MM.1S (cell line): Measurements from ENCODE around the gene ADGRD1.

Source experiments
- CTCF ChIP-seq: fragments of 300-600 bp; sonication (generic); IDR thresholded peaks from 2 replicates; pipeline ENCODE4 v1.5.1; 2016; ENCODE audit warnings: antibody characterized with exemption, low read length, mixed read lengths
- EZH2 ChIP-seq: fragments of 300-600 bp; sonication (generic); optimal IDR thresholded peaks from 2 replicates; pipeline ENCODE3; 2017; ENCODE audit warnings: low read depth, mild to moderate bottlenecking, antibody characterized with exemption, low read length, mixed read lengths

- TF ChIP-seq CTCF (no peak), EZH2 (no peak)
Observed at GRCh38 chr12:130953771-130954543, at the start of gene ADGRD1.
